ENCODE measurements around the gene UBE2J2. TPM values are rescaled to one million over a fixed set of nuclear protein-coding genes. Genes with fewer than 3 reads are reported as not detected.

UBE2J2 gene
- total and polyA plus RNA-seq, 2 of the 4 experiments (the other 2 are of a cell fraction), result 20.6 to 67.5 TPM

- dilution Hi-C loops (cut with HindIII; ENCODE audit: low sequenced_read_pairs, unreplicated experiment), result no loop called here
- H3K4me2 ChIP-seq (ENCODE audit: low read depth, low read length), result no peak overlapping the region
Measured at GRCh38 chr1:1204998-1205768, 68.5 kb downstream of the UBE2J2 start.

More at GRCh38 chr1:1204998-1205768, 68.5 kb downstream of the UBE2J2 start:
- Histone ChIP-seq H3K4me1 (ENCODE audit: control insufficient read depth, insufficient read depth, low read length) (peaks cover 12% of the 10 kb centered on the region), H3K23ac (ENCODE audit: low read depth, low read length) (no peak overlapping the region), H3K18ac (ENCODE audit: low read depth, low read length) (no peak overlapping the region), H3K27ac (ENCODE audit: insufficient read depth, low read length) (no peak overlapping the region), H4K8ac (ENCODE audit: low read depth in 2 of 2, low read length in 2 of 2) (no peak overlapping the region), H3K14ac (replicated peaks; ENCODE audit: low read depth, low read length) (no peak overlapping the region), H2AK9ac (replicated peaks; ENCODE audit: low read depth, low read length, poor library complexity) (no peak overlapping the region), H2BK120ac (ENCODE audit: low read depth, low read length) (no peak overlapping the region), H2AFZ (replicated peaks; ENCODE audit: low read length, poor library complexity) (no peak overlapping the region), H4K91ac (ENCODE audit: insufficient read depth, low read depth, low read length) (no peak overlapping the region), H2AK5ac (ENCODE audit: low read depth, low read length) (no peak overlapping the region), H2BK20ac (ENCODE audit: low read depth, low read length) (no peak overlapping the region), H3K9ac (ENCODE audit: low read depth, low read length) (no peak overlapping the region), H3K36me3 (ENCODE audit: control insufficient read depth, insufficient read depth, low read length) (no peaks in the 10 kb centered on the region), H3K4me3 (ENCODE audit: insufficient read depth, low read depth, low read length) (no peak overlapping the region), H3K9me1 (ENCODE audit: insufficient read depth, low read length) (no peaks in the 10 kb centered on the region), H3K79me1 (ENCODE audit: low read depth in 1 of 2, low read length in 2 of 2) (no peaks in the 10 kb centered on the region), H2BK5ac (ENCODE audit: low read depth, low read length, poor library complexity, severe bottlenecking) (no peak overlapping the region), H3K27me3 (ENCODE audit: control insufficient read depth, insufficient read depth, low read length) (no peaks in the 10 kb centered on the region; the same call in 1 of the 2 replicates), H3K4ac (ENCODE audit: low read depth, low read length) (no peak overlapping the region), H4K20me1 (ENCODE audit: insufficient read depth, low read length) (no peaks in the 10 kb centered on the region), H3K56ac (ENCODE audit: extremely low read depth, insufficient read depth, low read length) (no peak overlapping the region), H3K9me3 (ENCODE audit: control insufficient read depth, insufficient read depth, low read length) (no peaks in the 10 kb centered on the region), H2BK15ac (ENCODE audit: low read depth, low read length) (no peak overlapping the region), H4K5ac (ENCODE audit: low read depth, low read length) (no peak overlapping the region)
- no TSS peak for BruUV-seq (replicated peaks)
- POLR2A ChIA-PET (ENCODE audit: unreplicated experiment), result no interaction called here
- ATAC-seq (ENCODE audit: low read depth) (no peak), DNase-seq (no peak)
- CTCF ChIA-PET, result no interaction called here
- in situ Hi-C loops (cut with MboI; ENCODE audit: low sequenced_read_pairs), result no loop called here
- TF ChIP-seq FOS (IDR thresholded peaks at IDR 0.05; ENCODE audit: low read depth, low read length) (no peak), CHD1 (IDR thresholded peaks at IDR 0.05; ENCODE audit: low read depth, low read length) (no peak), NFE2L2 (IDR thresholded peaks at IDR 0.05; ENCODE audit: low read depth, low read length) (no peak), MXI1 (IDR thresholded peaks at IDR 0.05; ENCODE audit: borderline replicate concordance, low read depth, low read length) (no peak), RFX5 (IDR thresholded peaks at IDR 0.05; ENCODE audit: low read depth, low read length) (no peak), BHLHE40 (IDR thresholded peaks at IDR 0.05; ENCODE audit: low read depth, low read length) (no peak), RCOR1 (IDR thresholded peaks at IDR 0.05; ENCODE audit: insufficient replicate concordance, low read length) (no peak), CEBPB (IDR thresholded peaks at IDR 0.05; ENCODE audit: low read depth, low read length) (no peak), RAD21 (IDR thresholded peaks at IDR 0.05; ENCODE audit: low read length) (no peak), POLR2A (IDR thresholded peaks at IDR 0.05; ENCODE audit: low read depth, low read length) (no peak), MAZ (IDR thresholded peaks at IDR 0.05; ENCODE audit: borderline replicate concordance, low read depth, low read length) (no peak)
- TF ChIP-seq, protein P1, sequence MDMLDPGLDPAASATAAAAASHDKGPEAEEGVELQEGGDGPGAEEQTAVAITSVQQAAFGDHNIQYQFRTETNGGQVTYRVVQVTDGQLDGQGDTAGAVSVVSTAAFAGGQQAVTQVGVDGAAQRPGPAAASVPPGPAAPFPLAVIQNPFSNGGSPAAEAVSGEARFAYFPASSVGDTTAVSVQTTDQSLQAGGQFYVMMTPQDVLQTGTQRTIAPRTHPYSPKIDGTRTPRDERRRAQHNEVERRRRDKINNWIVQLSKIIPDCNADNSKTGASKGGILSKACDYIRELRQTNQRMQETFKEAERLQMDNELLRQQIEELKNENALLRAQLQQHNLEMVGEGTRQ (IDR thresholded peaks at IDR 0.05; ENCODE audit: low read depth, low read length), result no peak
- TF ChIP-seq, protein P2, sequence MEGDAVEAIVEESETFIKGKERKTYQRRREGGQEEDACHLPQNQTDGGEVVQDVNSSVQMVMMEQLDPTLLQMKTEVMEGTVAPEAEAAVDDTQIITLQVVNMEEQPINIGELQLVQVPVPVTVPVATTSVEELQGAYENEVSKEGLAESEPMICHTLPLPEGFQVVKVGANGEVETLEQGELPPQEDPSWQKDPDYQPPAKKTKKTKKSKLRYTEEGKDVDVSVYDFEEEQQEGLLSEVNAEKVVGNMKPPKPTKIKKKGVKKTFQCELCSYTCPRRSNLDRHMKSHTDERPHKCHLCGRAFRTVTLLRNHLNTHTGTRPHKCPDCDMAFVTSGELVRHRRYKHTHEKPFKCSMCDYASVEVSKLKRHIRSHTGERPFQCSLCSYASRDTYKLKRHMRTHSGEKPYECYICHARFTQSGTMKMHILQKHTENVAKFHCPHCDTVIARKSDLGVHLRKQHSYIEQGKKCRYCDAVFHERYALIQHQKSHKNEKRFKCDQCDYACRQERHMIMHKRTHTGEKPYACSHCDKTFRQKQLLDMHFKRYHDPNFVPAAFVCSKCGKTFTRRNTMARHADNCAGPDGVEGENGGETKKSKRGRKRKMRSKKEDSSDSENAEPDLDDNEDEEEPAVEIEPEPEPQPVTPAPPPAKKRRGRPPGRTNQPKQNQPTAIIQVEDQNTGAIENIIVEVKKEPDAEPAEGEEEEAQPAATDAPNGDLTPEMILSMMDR (conservative IDR thresholded peaks at IDR 0.05; ENCODE audit: low read depth, low read length), result no peak
- TF ChIP-seq, protein P3, sequence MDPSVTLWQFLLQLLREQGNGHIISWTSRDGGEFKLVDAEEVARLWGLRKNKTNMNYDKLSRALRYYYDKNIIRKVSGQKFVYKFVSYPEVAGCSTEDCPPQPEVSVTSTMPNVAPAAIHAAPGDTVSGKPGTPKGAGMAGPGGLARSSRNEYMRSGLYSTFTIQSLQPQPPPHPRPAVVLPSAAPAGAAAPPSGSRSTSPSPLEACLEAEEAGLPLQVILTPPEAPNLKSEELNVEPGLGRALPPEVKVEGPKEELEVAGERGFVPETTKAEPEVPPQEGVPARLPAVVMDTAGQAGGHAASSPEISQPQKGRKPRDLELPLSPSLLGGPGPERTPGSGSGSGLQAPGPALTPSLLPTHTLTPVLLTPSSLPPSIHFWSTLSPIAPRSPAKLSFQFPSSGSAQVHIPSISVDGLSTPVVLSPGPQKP (IDR thresholded peaks at IDR 0.05; ENCODE audit: borderline replicate concordance, low read depth, low read length), result no peak
- intact Hi-C loops (cut with micrococcal nuclease), result no loop called here
- WGBS, 2 experiments (ENCODE audit: extremely low coverage in 2 of 2, insufficient read length in 1 of 2), result 94% methylated on average over 3 of the region's 19 CpGs; no CpG with 5 or more reads in 1 of the 2 experiments

Data from IMR-90 (cell line).